GM21390 (cell line): ENCODE results near the gene ATM.
"Not testable (repeated sequence)": the region's sequence is repeated elsewhere in the genome, so short reads cannot be mapped to it uniquely, and the experiment has no call there.

Experiments
- ATAC-seq: cut with Tn5 transposase; IDR thresholded peaks from one replicate; pipeline ENCODE4 v1.9.1; 2021; ENCODE audit not compliant: unreplicated experiment

ATM gene

DNA sequence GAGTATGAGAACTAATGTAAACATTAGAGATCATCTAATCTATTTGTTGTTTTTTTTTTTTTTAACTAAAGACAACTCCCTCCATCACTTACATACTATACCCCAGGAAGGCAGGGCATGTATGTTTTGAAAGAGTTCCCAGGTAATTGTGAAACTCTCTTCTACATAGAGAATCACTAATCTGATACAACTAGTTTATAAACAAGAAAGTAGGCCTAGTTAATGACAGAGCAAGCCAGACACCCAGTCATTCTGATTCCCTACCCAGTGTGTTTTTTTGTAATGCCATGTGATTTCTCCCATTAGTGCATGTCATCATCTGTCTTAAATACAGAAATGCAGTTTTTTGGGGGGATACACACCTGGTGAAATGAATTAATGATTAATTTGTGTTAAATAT is 123.6 kb downstream of the ATM start:
- ATAC-seq, result no peak

DNA sequence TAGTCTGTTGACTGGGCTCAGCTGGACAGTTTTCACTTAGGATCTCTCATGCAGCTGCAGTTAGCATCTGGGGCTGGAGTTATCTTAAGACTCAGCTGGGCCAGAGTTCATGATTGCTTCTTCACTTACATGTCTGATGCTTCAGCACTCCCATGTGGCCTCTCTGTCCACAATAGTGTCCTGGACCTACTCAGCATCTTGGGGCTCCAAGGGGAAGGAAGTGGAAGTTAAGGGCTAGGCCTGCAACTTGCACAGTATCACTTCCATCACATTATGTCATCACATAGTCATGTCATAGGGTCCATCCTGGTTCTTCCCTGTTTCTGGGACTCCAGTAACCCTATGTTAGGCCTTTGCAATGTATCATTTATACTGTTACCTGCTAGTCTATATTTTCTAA is 128.6 kb downstream of the ATM start:
- no peak for ATAC-seq

DNA sequence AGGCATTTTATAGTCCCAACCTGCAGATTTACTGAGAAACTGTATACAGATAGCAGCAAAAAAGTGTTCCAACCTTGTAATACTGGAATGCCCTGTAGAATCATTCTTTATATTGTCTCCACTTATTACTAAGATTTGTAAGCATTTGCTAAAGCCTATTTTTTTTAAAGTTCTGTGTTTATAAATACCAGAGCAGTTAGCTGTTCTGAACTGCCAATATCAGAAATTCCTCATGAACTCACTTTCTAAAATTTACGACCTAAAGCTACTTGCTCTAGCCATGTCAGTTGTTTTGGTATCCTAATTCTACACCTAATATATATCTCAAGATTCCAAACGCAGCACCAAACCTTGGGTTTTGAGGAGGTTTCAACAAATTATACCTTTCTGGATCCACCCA is 141.3 kb downstream of the ATM start:
- no peak for ATAC-seq

DNA sequence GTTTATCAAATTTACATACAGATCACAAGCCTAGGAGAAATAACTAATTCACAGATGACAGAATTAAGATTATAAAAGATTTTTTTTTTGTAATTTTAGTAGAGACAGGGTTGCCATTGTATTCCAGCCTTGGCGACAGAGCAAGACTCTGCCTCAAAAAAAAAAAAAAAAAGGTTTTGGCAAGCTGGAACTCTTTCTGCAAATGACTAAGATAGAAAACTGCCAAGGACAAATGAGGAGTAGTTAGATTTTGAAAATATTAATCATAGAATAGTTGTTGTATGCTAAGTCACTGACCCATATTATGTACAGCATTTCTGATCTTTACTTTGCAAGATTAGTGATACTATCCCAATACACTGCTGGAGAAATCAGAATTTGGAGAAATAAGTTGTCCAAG is 145.3 kb downstream of the ATM start:
- ATAC-seq, result no peak

DNA sequence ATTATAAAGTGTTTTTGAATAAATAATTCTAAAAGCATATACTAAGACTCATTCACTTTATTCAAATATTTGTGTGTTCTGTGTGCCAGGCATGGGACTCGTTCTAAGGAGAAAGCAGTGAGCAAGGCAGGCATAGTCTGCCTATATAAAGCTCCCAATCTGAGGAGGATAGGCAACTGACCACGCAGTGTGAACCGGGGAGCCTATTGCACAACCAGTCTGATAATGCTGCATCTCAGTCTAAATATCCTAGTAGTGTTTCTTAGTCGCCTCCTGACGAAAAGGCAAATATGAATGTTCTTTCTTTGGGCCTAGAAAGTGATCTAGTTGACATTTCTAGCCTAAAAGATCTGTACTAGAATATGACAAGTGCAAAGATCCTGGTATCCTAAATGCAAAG is 146.2 kb downstream of the ATM start:
- no peak for ATAC-seq

DNA sequence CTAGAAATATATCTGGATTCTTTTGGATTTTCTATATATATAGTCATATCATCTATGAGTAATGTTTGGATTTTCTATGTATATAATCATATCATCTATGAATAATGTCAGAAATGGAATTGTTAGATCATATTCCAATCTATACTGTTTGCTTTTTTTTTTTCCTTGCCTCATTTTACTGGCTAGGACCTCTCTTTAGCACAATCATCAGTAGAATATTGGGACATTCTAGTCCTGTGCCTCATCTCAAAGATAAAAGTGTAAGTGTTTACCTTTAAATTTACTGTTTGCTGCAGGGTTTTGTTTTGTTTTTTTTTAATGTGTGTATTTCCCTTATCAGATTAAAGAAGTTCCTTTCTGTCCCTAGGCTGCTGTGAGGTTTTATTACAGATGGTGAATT is 147.4 kb downstream of the ATM start:
- ATAC-seq, result no peak

DNA sequence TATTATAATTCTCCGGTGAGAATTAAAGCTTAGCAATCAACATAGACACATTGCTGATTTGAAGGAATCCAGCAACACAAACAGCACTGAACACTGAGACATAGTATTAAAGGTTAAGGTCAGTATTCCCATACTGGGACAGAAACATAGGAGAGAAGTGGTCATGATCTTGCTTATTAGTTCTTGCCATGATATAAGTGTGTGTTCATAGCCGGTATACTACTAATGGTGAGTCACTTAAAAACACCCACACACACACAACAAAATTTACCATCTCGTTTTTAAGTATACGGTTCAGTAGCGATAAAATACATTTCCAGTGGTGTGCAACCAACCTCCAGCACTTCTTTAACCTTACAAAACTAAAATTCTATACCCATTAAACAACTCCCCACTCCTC is 148.1 kb downstream of the ATM start:
- no peak for ATAC-seq

DNA sequence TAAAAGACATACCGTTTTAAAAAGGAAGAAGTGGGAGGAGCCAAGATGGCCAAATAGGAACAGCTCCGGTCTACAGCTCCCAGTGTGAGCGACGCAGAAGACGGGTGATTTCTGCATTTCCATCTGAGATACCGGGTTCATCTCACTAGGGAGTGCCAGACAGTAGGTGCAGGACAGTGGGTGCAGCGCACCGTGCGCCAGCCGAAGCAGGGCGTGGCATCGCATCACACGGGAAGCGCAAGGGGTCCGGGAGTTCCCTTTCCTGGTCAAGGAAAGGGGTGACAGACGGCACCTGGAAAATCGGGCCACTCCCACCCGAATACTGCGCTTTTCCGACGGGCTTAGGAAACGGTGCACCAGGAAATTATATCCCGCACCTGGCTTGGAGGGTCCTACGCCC is 150.6 kb downstream of the ATM start:
- ATAC-seq, result not testable (repeated sequence)

DNA sequence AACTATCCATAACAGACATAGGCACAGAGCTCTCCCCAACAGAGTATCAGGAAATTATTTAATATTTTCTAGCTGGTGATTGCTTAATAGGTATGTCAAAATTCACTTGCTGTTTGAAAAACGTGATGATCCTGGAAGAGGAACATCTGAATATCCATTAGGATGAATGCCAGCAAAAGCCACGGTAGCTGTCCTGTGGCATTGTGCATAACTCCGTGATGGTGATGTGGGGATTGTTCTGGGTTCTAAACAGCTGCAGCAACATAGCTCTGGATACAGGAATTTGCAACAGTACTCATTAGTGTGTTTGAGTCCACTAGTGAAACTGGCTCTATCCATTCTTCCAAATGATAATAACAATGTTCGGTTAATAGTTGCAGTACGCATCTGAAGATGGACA is 165.7 kb downstream of the ATM start:
- ATAC-seq, result no peak

DNA sequence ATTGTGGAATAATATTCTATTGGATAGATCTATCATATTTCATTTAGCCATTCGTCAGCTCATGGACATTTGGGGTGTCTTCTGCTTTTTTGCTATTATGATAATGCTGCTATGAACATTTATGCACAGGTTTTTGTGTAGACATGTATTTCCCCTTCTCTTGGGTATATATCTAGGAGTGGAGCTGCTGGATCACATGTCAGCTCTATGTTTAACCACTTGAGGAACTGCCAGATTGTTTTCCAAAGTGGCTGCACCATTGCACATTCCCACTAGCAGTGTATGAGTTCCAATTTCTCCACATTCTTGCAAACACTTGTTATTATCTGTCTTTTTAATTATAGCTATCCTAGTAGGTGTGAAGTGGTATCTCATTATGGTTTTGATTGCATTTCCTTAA is 169.5 kb downstream of the ATM start:
- no peak for ATAC-seq

DNA sequence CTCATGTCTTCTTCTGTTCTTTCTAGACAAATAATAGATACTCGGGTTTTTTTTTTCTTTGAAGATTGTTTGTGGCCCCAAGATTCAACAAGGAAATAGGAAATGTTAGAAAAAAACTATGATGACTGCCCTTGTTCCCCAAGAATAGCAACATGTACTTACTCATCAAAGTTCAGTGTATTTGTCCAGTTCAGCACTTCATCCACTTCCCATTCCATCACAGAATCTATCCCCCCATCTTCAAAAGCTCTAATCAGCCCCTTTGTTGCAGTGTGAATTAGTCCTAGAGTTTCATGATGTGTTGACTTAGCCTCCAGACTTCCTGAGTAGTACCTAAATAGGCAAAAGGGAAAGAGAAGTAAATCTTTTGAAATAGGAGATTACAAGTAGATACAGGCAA is 170.2 kb downstream of the ATM start:
- ATAC-seq, result no peak

DNA sequence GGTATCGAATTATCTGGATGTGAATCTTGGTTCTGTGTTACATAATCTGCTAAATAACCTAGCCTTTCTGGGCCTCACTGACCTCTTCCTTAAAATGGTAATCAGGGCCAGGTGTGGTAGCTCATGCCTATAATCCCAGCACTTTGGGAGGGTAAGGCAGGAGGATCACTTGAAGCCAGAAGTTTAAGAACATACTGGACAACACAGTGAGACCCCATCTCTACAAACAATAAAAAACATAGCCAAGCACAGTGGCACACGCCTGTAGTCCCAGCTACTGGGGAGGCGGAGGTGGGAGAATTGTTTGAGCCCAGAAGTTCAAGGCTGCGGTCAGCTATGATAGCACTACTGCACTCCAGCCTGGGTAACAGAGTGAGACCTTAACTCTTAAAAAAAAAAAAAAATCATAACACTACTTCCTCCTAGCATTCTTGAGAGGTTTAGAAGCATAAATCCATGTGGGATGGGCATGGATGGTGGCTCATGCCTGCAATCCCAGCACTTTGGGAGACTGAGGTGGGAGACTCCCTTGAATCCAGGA is 171.9 kb downstream of the ATM start:
- ATAC-seq, result no peak

DNA sequence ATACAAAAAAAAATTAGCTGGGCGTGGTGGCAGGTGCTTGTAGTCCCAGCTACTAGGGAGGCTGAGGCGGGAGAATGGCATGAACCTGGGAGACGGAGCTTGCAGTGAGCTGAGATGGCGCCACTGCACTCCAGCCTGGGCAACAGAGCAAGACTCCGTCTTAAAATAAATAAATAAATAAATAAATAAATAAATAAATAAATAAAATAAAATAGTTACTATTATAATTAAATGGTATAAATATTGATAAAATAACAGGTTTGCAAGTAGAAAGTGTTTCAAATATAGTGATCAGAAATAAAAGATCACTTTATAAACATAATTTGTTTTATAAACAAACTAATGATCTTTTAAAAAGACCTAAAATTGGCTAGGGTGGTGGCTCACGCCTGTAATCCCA is 173.8 kb downstream of the ATM start:
- ATAC-seq, result not testable (repeated sequence)

DNA sequence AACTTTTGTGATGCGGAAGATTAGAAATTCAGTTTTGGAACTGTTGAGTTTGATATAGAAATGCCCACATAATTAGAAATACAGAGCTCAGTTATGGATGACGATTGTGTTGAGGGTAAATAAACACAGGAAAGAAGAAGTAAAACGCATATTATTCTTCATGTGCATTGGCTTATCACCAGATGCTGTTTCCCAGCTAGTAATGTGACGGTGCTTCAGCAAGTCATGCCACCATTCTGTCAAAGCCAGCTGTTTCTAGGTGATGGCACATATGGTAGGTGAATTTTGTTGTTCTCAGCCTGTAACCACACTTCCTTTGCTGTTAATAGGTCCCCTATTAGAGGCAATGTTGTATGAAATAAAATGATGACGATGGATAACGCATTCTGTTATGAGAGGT is 175.6 kb downstream of the ATM start:
- ATAC-seq, result no peak

DNA sequence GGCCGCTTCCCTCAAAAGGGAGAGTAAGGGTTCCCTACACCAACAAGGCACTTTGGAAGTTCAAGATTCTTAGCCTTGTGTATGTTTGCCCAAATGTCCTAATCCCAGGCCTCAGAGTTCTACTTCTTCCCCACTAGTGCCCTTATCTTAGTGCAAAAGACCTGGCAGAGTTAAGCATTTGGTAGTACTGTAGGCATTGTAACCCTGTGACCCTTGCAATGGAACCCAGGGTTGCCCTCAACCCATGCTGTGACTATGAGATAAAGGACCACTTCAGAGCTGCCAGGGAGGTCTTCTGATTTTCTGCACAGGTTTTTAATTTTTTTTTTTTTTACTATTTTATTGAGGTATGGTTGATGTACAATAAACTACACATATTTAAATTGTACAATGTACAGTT is 179.4 kb downstream of the ATM start:
- ATAC-seq, result no peak

DNA sequence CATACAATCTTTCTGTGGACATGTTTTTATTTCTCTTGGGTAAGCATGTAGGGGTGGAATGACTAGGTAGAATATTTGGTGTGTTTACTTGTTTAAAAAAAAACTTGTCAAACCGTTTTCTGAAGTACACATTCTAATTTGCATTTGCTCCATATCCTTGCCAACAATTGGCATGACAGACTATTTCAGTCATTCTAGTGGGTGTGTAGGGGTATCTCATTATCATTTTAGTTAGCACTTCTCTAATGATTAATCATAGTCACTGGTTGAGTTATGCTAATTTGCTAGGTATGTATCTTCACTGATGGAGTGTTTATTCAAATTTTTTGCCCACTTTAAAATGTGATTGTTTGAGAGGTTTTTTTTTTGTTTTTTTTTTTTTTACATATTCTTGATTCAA is 180.2 kb downstream of the ATM start:
- no peak for ATAC-seq

DNA sequence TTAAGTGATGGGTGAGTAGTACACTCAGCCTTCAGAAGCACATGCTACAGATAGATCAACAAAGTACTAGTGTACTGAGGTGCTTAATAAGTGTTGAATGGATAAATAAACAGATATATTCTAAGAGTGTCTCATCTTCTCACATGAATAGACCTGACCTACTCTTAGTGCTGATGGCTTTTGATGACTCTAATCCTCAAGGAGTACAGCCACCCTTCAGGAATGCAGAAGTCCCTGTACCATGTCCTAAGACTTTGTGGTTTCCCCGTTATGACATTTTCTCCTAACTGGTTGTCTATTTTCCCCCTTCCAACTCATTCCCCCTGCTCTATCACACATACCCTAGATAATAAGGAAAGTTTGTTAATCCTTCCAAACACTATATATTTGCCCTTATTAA is 182.8 kb downstream of the ATM start:
- ATAC-seq, result no peak

DNA sequence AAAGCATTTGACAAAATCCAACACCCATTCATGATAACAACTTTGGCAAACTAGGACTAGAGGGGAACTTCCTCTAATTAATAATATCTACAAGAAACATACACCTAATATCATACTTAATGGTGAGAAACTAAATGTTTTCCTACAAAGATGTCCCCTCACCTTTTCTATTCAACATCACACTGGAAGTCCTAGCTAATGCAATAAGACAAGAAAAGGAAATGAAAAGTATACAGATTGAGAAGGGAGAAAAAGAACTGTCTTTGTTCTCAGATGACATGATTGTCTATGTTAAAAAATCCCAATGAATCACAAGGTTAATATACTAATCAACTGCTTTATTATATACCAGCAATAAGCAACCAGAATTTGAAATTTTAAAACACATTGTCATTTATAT is 192.1 kb downstream of the ATM start:
- ATAC-seq, result no peak

DNA sequence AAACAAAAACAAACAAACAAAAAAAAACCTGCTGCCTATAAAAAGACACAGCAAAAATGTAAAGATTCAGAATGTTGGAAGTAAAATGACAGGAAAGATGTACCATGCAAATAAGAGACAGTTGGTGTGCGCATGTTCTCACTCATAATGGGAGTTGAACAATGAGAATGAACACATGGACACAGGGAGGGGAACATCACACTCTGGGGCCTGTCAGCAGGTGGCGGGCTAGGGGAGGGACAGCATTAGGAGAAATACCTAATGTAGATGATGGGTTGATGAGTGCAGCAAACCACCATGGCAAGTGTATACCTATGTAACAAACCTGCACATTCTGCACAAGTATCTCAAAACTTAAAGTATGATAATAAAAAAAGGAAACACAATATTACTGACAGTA is 194.7 kb downstream of the ATM start:
- not testable (repeated sequence) for ATAC-seq
